Neural cell (in vitro differentiated cells): Measurements from ENCODE around the gene GPATCH4.
"Not testable (repeated sequence)": the region's sequence is repeated elsewhere in the genome, so short reads cannot be mapped to it uniquely, and the experiment has no call there.

Experiments
- EP300 ChIP-seq: fragments of 450-650 bp; conservative IDR thresholded peaks from 2 replicates; pipeline ENCODE4 v1.6.1; 2014; ENCODE audit warnings: antibody characterized with exemption, mild to moderate bottlenecking, moderate library complexity; ENCODE audit not compliant: poor library complexity, severe bottlenecking
- TF ChIP-seq, protein P1 (sequence below): fragments of 450-650 bp; IDR thresholded peaks from 2 replicates; pipeline ENCODE4 v1.5.1; 2014; ENCODE audit warnings: antibody characterized with exemption, mild to moderate bottlenecking, moderate library complexity; ENCODE audit not compliant: poor library complexity, severe bottlenecking

DNA sequence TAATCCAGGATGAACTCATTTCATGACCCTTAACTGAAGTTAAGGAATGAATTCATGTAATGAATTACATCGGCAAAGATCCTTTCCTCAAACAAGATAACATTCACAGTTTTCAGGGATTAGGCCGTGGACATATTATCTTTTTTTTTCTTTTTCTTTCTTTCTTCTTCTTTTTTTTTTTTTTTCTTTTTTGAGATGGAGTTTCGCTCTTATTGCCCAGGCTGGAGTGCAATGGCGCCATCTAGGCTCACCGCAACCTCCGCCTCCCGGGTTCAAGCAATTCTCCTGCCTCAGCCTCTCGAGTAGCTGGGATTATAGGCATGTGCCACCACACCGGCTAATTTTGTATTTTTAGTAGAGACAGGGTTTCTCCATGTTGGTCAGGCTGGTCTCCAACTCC, 29.9 kb upstream of the GPATCH4 start:
- TF ChIP-seq, protein P1, sequence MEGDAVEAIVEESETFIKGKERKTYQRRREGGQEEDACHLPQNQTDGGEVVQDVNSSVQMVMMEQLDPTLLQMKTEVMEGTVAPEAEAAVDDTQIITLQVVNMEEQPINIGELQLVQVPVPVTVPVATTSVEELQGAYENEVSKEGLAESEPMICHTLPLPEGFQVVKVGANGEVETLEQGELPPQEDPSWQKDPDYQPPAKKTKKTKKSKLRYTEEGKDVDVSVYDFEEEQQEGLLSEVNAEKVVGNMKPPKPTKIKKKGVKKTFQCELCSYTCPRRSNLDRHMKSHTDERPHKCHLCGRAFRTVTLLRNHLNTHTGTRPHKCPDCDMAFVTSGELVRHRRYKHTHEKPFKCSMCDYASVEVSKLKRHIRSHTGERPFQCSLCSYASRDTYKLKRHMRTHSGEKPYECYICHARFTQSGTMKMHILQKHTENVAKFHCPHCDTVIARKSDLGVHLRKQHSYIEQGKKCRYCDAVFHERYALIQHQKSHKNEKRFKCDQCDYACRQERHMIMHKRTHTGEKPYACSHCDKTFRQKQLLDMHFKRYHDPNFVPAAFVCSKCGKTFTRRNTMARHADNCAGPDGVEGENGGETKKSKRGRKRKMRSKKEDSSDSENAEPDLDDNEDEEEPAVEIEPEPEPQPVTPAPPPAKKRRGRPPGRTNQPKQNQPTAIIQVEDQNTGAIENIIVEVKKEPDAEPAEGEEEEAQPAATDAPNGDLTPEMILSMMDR: not testable (repeated sequence)
- TF ChIP-seq EP300: not testable (repeated sequence)
